GM19351 (cell line): ENCODE results near the gene JOSD1.

Experiments
- ATAC-seq: cut with Tn5 transposase; IDR thresholded peaks from one replicate; pipeline ENCODE4 v1.9.1; 2021; ENCODE audit warnings: mild to moderate bottlenecking, moderate library complexity; ENCODE audit not compliant: unreplicated experiment

The JOSD1 gene

GRCh38 chr22:38733724-38734381 lies 33.1 kb upstream of the JOSD1 start:
- ATAC-seq = no peak

- no peak for ATAC-seq
These were observed 32.6 kb upstream of the JOSD1 start for GRCh38 chr22:38733329-38733723.

GRCh38 chr22:38732251-38732815 lies 31.6 kb upstream of the JOSD1 start:
- no peak for ATAC-seq

GRCh38 chr22:38731703-38732161 lies 31.0 kb upstream of the JOSD1 start:
- ATAC-seq = no peak

- ATAC-seq = no peak
These were observed 29.7 kb upstream of the JOSD1 start for GRCh38 chr22:38730411-38730871.

- ATAC-seq = no peak
These were observed 29.2 kb upstream of the JOSD1 start for GRCh38 chr22:38729946-38730345.

GRCh38 chr22:38728871-38729796 lies 28.4 kb upstream of the JOSD1 start:
- ATAC-seq = no peak

GRCh38 chr22:38727530-38728451 lies 27.0 kb upstream of the JOSD1 start:
- ATAC-seq = no peak

GRCh38 chr22:38727123-38727522 lies 26.4 kb upstream of the JOSD1 start:
- no peak for ATAC-seq

- no peak for ATAC-seq
These were observed 25.3 kb upstream of the JOSD1 start for GRCh38 chr22:38725900-38726655.

- ATAC-seq = no peak
These were observed 24.3 kb upstream of the JOSD1 start for GRCh38 chr22:38724926-38725571.

- ATAC-seq = no peak
These were observed 23.4 kb upstream of the JOSD1 start for GRCh38 chr22:38724176-38724575.

GRCh38 chr22:38721551-38721950 lies 20.8 kb upstream of the JOSD1 start:
- no peak for ATAC-seq

GRCh38 chr22:38720350-38720749 lies 19.6 kb upstream of the JOSD1 start:
- ATAC-seq = no peak

- ATAC-seq = no peak
These were observed 18.5 kb upstream of the JOSD1 start for GRCh38 chr22:38719196-38719595.

- ATAC-seq = no peak
These were observed 17.7 kb upstream of the JOSD1 start for GRCh38 chr22:38718414-38718813.

- ATAC-seq = no peak
These were observed 16.5 kb upstream of the JOSD1 start for GRCh38 chr22:38717244-38717643.

GRCh38 chr22:38716826-38717225 lies 16.1 kb upstream of the JOSD1 start:
- no peak for ATAC-seq

GRCh38 chr22:38716271-38716670 lies 15.5 kb upstream of the JOSD1 start:
- no peak for ATAC-seq
